HG03571 (cell line): ENCODE data around the gene C1QTNF9B.

Experiments used
- ATAC-seq: cut with Tn5 transposase; IDR thresholded peaks from one replicate; pipeline ENCODE4 v1.9.1; 2021; ENCODE audit not compliant: unreplicated experiment

Gene C1QTNF9B

GRCh38 chr13:23859455-23859854 is 37.8 kb downstream of the C1QTNF9B start:
- ATAC-seq: no peak

GRCh38 chr13:23858546-23858945 is 38.8 kb downstream of the C1QTNF9B start:
- no peak for ATAC-seq

- no peak for ATAC-seq
These were observed 41.1 kb downstream of the C1QTNF9B start for GRCh38 chr13:23856008-23856750.

GRCh38 chr13:23855360-23855759 is 41.9 kb downstream of the C1QTNF9B start:
- no peak for ATAC-seq

- ATAC-seq: no peak
These were observed 45.0 kb downstream of the C1QTNF9B start for GRCh38 chr13:23852351-23852750.

GRCh38 chr13:23851106-23851505 is 46.2 kb downstream of the C1QTNF9B start:
- ATAC-seq: no peak

GRCh38 chr13:23850134-23850533 is 47.2 kb downstream of the C1QTNF9B start:
- no peak for ATAC-seq

- no peak for ATAC-seq
These were observed 47.6 kb downstream of the C1QTNF9B start for GRCh38 chr13:23849670-23850069.

- ATAC-seq: no peak
These were observed 48.6 kb downstream of the C1QTNF9B start for GRCh38 chr13:23848646-23849141.

- no peak for ATAC-seq
These were observed 49.3 kb downstream of the C1QTNF9B start for GRCh38 chr13:23848019-23848418.

- ATAC-seq: no peak
These were observed 49.8 kb downstream of the C1QTNF9B start for GRCh38 chr13:23847497-23847896.

- ATAC-seq: no peak
These were observed 52.1 kb downstream of the C1QTNF9B start for GRCh38 chr13:23845105-23845725.

- ATAC-seq: no peak
These were observed 53.2 kb downstream of the C1QTNF9B start for GRCh38 chr13:23844132-23844531.

GRCh38 chr13:23843436-23843835 is 53.9 kb downstream of the C1QTNF9B start:
- ATAC-seq: no peak

- ATAC-seq: no peak
These were observed 54.9 kb downstream of the C1QTNF9B start for GRCh38 chr13:23842406-23842805.
